ENCODE measurements around the gene HOXB5.

- TF ChIP-seq CTCF (IDR thresholded peaks at IDR 0.05; ENCODE audit: low read depth, low read length) (no peak), POLR2A (IDR thresholded peaks at IDR 0.05; ENCODE audit: extremely low read depth, insufficient read length) (no peak)
Observed at GRCh38 chr17:48584223-48584741, 9.3 kb downstream of the HOXB5 start.

Measured in NB4 (cell line).